CD14-positive monocyte (primary cell): ENCODE data around the gene ZNF398. TPM values are rescaled to one million over a fixed set of nuclear protein-coding genes. Genes with fewer than 3 reads are reported as not detected.

Source experiments
- DNase-seq, 3 donors: peaks; one replicate each; pipeline ENCODE4 v3.0.0-alpha.2; 2011 to 2022
- H2AFZ ChIP-seq: 2 replicates; pipeline ENCODE4 v1.6.0; 2012; ENCODE audit warnings: mild to moderate bottlenecking, low read depth, low read length, inconsistent platforms; ENCODE audit not compliant: insufficient read depth, poor library complexity, severe bottlenecking
- H3K27ac ChIP-seq, 2 donors: 1 replicate in 1 of 2; 2 replicates in 1 of 2; pipeline ENCODE4 v1.5.1; 2012 to 2013; ENCODE audit warnings: low read length in 2 of 2, control low read depth in 1 of 2, inconsistent platforms in 1 of 2, low read depth in 1 of 2, mild to moderate bottlenecking in 1 of 2
- H3K27me3 ChIP-seq, 2 donors: one replicate each; pipeline versions ENCODE4 v1.6.0 to v1.6.1; 2011 to 2013; ENCODE audit warnings: low read length in 2 of 2; ENCODE audit not compliant: control insufficient read depth in 2 of 2, insufficient read depth in 2 of 2
- H3K36me3 ChIP-seq, 2 donors: replicated peaks in 1 of 2; 1 replicate in 1 of 2; 2 replicates in 1 of 2; pipeline versions ENCODE4 v1.5.1 to v1.6.1; 2012 to 2013; ENCODE audit warnings: low read length in 2 of 2, control low read depth in 1 of 2, inconsistent platforms in 1 of 2, mild to moderate bottlenecking in 1 of 2; ENCODE audit not compliant: insufficient read depth in 2 of 2, control insufficient read depth in 1 of 2
- H3K4me1 ChIP-seq, 2 donors: 1 replicate in 1 of 2; 2 replicates in 1 of 2; pipeline versions ENCODE4 v1.5.1 to v1.6.1; 2012 to 2013; ENCODE audit warnings: low read length in 2 of 2, control low read depth in 1 of 2, inconsistent platforms in 1 of 2, mild to moderate bottlenecking in 1 of 2, moderate library complexity in 1 of 2; ENCODE audit not compliant: insufficient read depth in 2 of 2, control insufficient read depth in 1 of 2
- H3K4me2 ChIP-seq: replicated peaks from 2 replicates; pipeline ENCODE3; 2012; ENCODE audit warnings: low read length, moderate library complexity, mild to moderate bottlenecking; ENCODE audit not compliant: poor library complexity, severe bottlenecking; ENCODE audit errors: extremely low read depth
- H3K4me3 ChIP-seq, 3 experiments: fragments of 200-600 bp in 1 of 3; sonication (generic) in 1 of 3; replicated peaks in 1 of 3; 1 replicate in 2 of 3; 2 replicates in 1 of 3; pipeline ENCODE4 v1.5.1; 2011 to 2013; ENCODE audit warnings: low read length in 3 of 3, mild to moderate bottlenecking in 3 of 3, control low read depth in 2 of 3, low read depth in 2 of 3, inconsistent platforms in 1 of 3, moderate library complexity in 1 of 3
- H3K79me2 ChIP-seq: 2 replicates; pipeline ENCODE4 v1.6.0; 2012; ENCODE audit warnings: mild to moderate bottlenecking, control low read depth, inconsistent platforms, low read length, moderate library complexity; ENCODE audit not compliant: insufficient read depth
- H3K9ac ChIP-seq: 2 replicates; pipeline ENCODE4 v1.6.0; 2017; ENCODE audit warnings: low read length, mild to moderate bottlenecking; ENCODE audit not compliant: insufficient read depth, poor library complexity, severe bottlenecking
- H3K9me3 ChIP-seq, 2 donors: replicated peaks in 1 of 2; 1 replicate in 1 of 2; 2 replicates in 1 of 2; pipeline versions ENCODE4 v1.5.1 to v1.6.1; 2012 to 2013; ENCODE audit warnings: low read length in 2 of 2, control low read depth in 1 of 2; ENCODE audit not compliant: control insufficient read depth in 1 of 2, insufficient read depth in 1 of 2
- H4K20me1 ChIP-seq: 2 replicates; pipeline ENCODE4 v1.6.0; 2012; ENCODE audit warnings: mild to moderate bottlenecking, low read length, control low read depth, moderate library complexity; ENCODE audit not compliant: insufficient read depth
- H3K27ac Mint-ChIP-seq, 7 donors: one replicate each; pipeline ENCODE4 v1.8.0; 2020; ENCODE audit warnings: mild to moderate bottlenecking in 7 of 7, mixed read lengths in 7 of 7, moderate library complexity in 6 of 7, inconsistent platforms in 2 of 7
- H3K27me3 Mint-ChIP-seq, 3 donors: one replicate each; pipeline ENCODE4 v1.8.0; 2021 to 2022; ENCODE audit warnings: low read depth in 3 of 3, mild to moderate bottlenecking in 3 of 3, mixed read lengths in 3 of 3, moderate library complexity in 3 of 3, inconsistent platforms in 1 of 3
- H3K36me3 Mint-ChIP-seq, 2 donors: one replicate each; pipeline ENCODE4 v1.8.0; 2020; ENCODE audit warnings: mixed read lengths in 2 of 2, inconsistent platforms in 1 of 2, mild to moderate bottlenecking in 1 of 2
- H3K4me1 Mint-ChIP-seq: one replicate; pipeline ENCODE4 v1.8.0; 2020; ENCODE audit warnings: mild to moderate bottlenecking, mixed read lengths
- H3K4me3 Mint-ChIP-seq, 2 donors: one replicate each; pipeline ENCODE4 v1.8.0; 2020; ENCODE audit warnings: mild to moderate bottlenecking in 2 of 2, mixed read lengths in 2 of 2, moderate library complexity in 1 of 2
- H3K9me3 Mint-ChIP-seq, 7 donors: one replicate each; pipeline ENCODE4 v1.8.0; 2020 to 2022; ENCODE audit warnings: mixed read lengths in 7 of 7, mild to moderate bottlenecking in 6 of 7, moderate library complexity in 6 of 7, inconsistent platforms in 2 of 7
- CTCF ChIP-seq: fragments of 200-600 bp; IDR thresholded peaks from one replicate; pipeline ENCODE4 v1.8.0; 2022; ENCODE audit warnings: antibody characterized with exemption, mild to moderate bottlenecking
- WGBS: methylation state at CpG from one replicate; pipeline ENCODE4 v1.1.5; 2013; ENCODE audit warnings: missing lambda C conversion rate; ENCODE audit not compliant: insufficient coverage; 5-methylcytosine and 5-hydroxymethylcytosine counted together
- intact Hi-C, 2 donors: fragments of 100-400 bp; cut with micrococcal nuclease; formaldehyde crosslinking; loops; one replicate each; pipeline versions ENCODE4 v1.15.0 to v1.15.1; 2023
- polyA plus RNA-seq, 3 donors: library from polyadenylated mRNA; depleted of rRNA in 1 of 3; unstranded in 2 of 3; stranded (reverse) in 1 of 3; fragments of 300-500 nt in 2 of 3; fragments of >200 nt in 1 of 3; fragmentation: Illumina TruSeq in 2 of 3; gene quantifications; 1 replicate in 2 of 3; 2 replicates in 1 of 3; pipeline ENCODE4 v1.2.3, GENCODE V29; 2012 to 2021

Gene ZNF398
- polyA plus RNA-seq, 3 donors = 3.0 to 3.7 (median 3.1) TPM

- Mint-ChIP-seq H3K36me3 (peaks cover 28 to 41% of the 10 kb centered on the region in 2 donors), H3K4me1 (peaks cover 3% of the 10 kb centered on the region), H3K27me3 (peaks cover 4 to 8% (median 6%) of the 10 kb centered on the region in 3 donors), H3K27ac (no peak overlapping the region), H3K9me3 (peaks cover 0 to 13% (median 4%) of the 10 kb centered on the region in 7 donors), H3K4me3 (no peak overlapping the region)
- peaks cover 0 to 8% of the 10 kb centered on the region in 2 donors for H3K9me3 ChIP-seq
- no peaks in the 10 kb centered on the region for H3K4me1 ChIP-seq
- H3K36me3 ChIP-seq = peaks cover 17 to 26% of the 10 kb centered on the region in 2 donors
- no peaks in the 10 kb centered on the region for H3K79me2 ChIP-seq
- no peak overlapping the region for H3K4me2 ChIP-seq
- intact Hi-C loops = no loop called here
- H4K20me1 ChIP-seq = no peaks in the 10 kb centered on the region
- H3K27me3 ChIP-seq = no peaks in the 10 kb centered on the region
- H3K4me3 ChIP-seq = no peak overlapping the region
- no peak for DNase-seq
- H3K9ac ChIP-seq = no peak overlapping the region
- no peak overlapping the region for H2AFZ ChIP-seq
- 63% methylated on average over 3 of the region's 6 CpGs for WGBS
- no peak for TF ChIP-seq CTCF
- H3K27ac ChIP-seq = no peak overlapping the region
These were observed 79.7 kb downstream of the ZNF398 start for GRCh38 chr7:149226840-149227494.

GRCh38 chr7:149228831-149229471 lies 81.7 kb downstream of the ZNF398 start:
- Histone ChIP-seq H3K27me3 (no peaks in the 10 kb centered on the region), H3K79me2 (no peaks in the 10 kb centered on the region), H3K36me3 (peaks cover 13 to 18% of the 10 kb centered on the region in 2 donors), H3K4me1 (no peaks in the 10 kb centered on the region), H2AFZ (no peak overlapping the region), H3K4me2 (no peak overlapping the region), H4K20me1 (no peaks in the 10 kb centered on the region), H3K9ac (no peak overlapping the region), H3K27ac (no peak overlapping the region), H3K9me3 (peaks cover 0 to 3% of the 10 kb centered on the region in 2 donors), H3K4me3 (no peak overlapping the region)
- DNase-seq = no peak
- intact Hi-C loops = no loop called here
- peaks cover 19 to 26% of the 10 kb centered on the region in 2 donors for H3K36me3 Mint-ChIP-seq
- peaks cover 3% of the 10 kb centered on the region for H3K4me1 Mint-ChIP-seq
- H3K27ac Mint-ChIP-seq = no peak overlapping the region
- peaks cover 4 to 18% (median 11%) of the 10 kb centered on the region in 3 donors for H3K27me3 Mint-ChIP-seq
- H3K4me3 Mint-ChIP-seq = no peak overlapping the region
- TF ChIP-seq CTCF = no peak
- 73% methylated on average over 5 of the region's 7 CpGs for WGBS
- H3K9me3 Mint-ChIP-seq = peaks cover 0 to 6% (median 0%) of the 10 kb centered on the region in 7 donors
